ENCODE data around the gene CBX1. TPM values are rescaled to one million over a fixed set of nuclear protein-coding genes. Genes with fewer than 3 reads are reported as not detected.

CBX1 gene
- 52.8 and 55.2 TPM in 2 replicates for total RNA-seq

GRCh38 chr17:48101012-48101720 is at the start of gene CBX1:
Gene CBX1, minus strand, starts transcription at chr17:48101478. Its CDS starts 24,474 bp downstream, at chr17:48077004.
- intact Hi-C loops (cut with micrococcal nuclease), result loop anchor here (1.0 to 10.0 kb wide), 12 partner anchors 9 to 1094 kb away; partner anchors contain the start of genes ATP5MC1, CALCOCO2, CDK5RAP3 and HOXB7

GRCh38 chr17:48150597-48151001 is 49.3 kb upstream of the CBX1 start:
- intact Hi-C loops (cut with micrococcal nuclease), result no loop called here

- intact Hi-C loops (cut with micrococcal nuclease), result no loop called here
Measured at GRCh38 chr17:48149787-48150463, 48.6 kb upstream of the CBX1 start.

DNA sequence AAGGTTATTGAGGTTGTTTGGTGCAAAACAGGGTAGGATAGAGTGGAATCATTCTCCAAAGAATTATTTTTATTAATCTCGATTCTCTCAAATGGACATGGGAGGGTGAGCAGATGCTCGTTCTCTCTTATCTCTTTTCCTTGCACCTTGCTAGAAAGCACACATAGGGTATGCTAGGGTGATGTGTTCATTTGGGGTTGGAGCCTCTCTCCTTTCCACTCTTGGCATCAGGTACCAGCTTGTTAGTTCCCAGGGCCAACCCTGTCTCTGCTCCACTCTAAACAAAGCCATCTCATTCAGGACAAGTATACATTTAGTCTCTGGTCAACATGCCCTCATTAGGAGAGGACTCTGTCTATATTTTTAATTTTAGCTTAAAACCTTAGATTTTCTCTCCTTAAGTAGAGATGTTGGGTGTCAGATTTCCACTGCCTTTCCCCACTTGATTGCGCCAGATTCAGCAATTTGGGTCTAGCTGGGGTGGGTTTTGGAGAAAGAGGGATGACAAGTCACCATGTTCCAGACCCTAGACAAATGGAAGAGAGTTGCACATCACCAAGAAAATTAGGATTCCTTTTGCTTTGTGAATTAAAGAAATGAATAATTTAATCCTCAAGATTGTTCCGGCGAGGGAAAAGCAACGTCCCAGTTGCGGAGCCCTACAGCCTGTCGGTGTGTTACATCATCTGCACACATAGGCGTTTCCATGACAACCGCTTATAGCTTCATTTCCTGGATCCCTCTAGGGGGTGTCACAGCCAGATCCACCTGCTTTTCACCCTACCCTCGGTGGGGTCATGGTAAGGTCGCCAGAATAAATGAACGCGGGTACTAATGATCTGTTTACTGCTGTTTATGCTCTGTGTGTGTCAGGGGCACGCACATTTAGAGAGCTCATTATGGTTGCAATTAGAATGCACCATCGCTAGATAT is 47.8 kb upstream of the CBX1 start:
- intact Hi-C loops (cut with micrococcal nuclease), result no loop called here

DNA sequence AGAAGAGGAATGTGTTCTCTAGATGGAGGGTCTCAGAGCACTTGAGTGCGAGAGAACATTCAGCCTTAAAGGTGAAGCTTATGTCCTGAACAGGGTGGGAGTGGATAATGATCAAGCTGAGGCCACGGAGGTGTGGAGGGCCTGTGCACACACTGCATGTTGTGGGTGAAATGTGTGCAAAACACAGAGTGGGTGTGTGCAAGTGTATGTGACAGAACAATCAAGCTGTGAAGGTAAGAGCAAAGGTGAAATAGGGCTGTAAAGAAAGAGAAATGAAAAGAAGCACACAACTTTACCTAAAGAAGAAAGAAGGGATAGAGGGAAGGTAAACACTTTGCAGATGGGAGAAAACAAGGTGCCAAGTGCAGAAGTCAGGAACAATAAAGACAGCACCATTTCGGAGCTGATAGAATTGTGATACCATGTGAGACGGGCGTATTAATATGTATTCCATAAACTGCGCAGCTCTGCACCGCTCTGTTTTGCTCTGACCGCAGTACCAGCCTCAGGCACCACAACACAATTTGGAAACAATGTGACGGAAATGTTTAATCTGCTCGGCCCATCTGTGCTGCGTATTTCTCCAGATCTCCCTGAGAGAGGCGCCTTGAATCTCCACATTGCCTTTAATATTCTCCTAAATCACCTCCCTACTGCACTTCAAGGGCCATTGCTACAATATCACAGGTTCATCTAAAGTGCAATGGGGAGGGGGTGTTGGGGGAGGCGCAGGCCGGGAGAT is 46.9 kb upstream of the CBX1 start:
- intact Hi-C loops (cut with micrococcal nuclease), result no loop called here

DNA sequence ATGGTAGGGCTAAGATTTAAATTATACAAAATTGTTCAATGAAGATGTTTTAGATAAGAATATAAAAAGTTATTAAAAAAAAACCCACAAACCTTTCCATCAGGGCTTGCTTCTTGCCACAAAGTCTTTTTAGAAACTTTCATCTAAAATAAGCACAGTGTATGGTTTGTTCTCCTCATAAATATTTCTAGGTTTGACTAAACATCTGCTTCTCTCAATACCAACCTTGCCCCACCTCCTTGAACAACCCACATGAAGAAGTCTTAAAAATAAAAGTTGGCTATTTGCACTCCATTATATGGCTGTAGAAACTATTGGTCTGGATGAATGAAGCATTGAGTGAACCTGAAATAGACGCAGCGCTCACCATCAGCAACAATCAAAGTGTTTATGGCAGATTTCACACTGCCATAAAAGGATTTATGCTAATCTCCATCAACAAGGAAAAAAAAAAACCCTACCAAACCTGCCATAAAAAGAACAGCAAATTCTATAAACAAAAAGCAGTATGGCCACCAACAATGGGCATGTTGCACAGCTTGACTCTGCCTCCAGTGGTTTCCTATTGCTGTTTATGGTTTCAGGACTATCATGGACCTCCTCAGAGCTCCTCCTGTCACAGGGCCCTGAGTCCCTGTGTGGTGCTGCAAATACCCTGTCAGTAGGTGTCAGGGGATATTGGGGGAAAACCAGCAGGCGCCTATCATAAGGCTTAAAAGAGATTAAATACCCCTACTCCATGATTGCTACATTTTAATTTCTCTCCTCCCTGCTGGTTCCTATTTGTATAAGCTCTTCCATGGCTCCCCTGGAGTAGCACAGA is 43.9 kb upstream of the CBX1 start:
- intact Hi-C loops (cut with micrococcal nuclease), result no loop called here

- intact Hi-C loops (cut with micrococcal nuclease), result no loop called here
Measured at GRCh38 chr17:48144231-48144630, 43.0 kb upstream of the CBX1 start.

GRCh38 chr17:48143629-48144028 is 42.4 kb upstream of the CBX1 start:
- intact Hi-C loops (cut with micrococcal nuclease), result no loop called here

DNA sequence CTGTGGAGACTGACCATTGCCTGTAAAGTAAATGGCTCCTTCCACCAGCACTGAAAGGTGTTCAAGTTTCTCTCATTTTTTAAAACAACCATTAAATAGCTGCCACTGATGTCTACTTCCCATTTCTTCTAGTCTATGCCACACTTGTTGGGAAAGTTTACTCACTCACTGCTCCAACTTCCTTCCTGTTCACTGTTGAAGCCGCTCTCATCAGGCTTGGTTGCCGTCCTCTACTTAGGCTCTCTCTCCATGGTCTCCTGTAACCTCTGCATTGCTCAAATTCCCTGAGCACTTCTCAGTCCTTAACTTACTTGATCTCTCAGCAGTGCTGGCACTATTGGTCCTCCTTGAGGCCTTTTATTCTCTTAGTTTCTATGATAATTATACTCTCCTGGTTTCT is 38.7 kb upstream of the CBX1 start:
- intact Hi-C loops (cut with micrococcal nuclease), result loop anchor here (10.0 kb wide), 1 partner anchor 455 kb away; the partner anchor contains the start of genes HOXB3 and HOXB5

DNA sequence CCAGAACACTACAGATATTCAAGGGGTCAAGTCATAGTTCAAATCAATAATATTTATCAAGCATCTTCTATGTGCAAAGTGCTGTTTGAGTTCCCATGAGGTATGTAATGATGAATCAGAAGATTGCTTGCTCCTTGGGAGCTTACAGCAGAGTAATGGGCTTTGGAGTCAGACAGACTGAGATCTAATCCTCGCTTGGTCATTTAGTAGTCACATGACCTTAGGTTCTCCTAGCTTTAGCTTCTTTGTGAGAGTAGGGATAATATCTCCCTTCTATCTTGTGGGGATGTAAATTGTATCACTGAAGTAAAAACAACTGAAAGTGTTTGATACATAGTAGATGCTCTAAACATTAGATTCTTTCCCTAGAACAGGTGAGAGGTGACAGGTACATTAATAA is 36.4 kb upstream of the CBX1 start:
- intact Hi-C loops (cut with micrococcal nuclease), result loop anchor here (10.0 kb wide), 1 partner anchor 457 kb away; the partner anchor contains the start of genes HOXB3 and HOXB5

- intact Hi-C loops (cut with micrococcal nuclease), result loop anchor here (10.0 kb wide), 1 partner anchor 460 kb away; the partner anchor contains the start of genes HOXB3 and HOXB5
Measured at GRCh38 chr17:48134912-48135480, 33.7 kb upstream of the CBX1 start.

GRCh38 chr17:48132385-48132784 is 31.1 kb upstream of the CBX1 start:
- intact Hi-C loops (cut with micrococcal nuclease), result loop anchor here (10.0 kb wide), 1 partner anchor 462 kb away; the partner anchor contains the start of genes HOXB3 and HOXB5

- intact Hi-C loops (cut with micrococcal nuclease), result loop anchor here (1.0 to 10.0 kb wide), 4 partner anchors 18 to 463 kb away; partner anchors contain the start of genes HOXB3 and HOXB5
Measured at GRCh38 chr17:48131216-48131824, 30.0 kb upstream of the CBX1 start.

DNA sequence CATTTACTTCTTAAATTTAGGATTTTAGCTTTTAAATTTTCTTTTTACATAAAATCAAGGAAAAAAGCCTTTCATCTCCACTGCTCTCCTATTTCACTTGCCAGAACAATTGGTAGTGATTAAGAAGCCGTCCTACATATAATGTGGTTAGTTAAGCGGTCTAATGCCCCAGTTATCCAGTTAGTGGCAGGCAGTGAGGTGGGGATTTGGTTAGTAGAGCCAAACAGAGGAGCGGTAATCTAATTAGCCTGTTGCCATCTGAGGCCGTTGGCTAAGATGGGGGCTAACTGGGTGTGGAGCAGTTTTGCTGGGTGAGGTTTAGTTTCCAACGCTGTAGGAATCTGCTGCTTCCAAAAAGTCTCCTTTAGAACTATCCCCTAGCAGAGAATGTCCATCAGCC is 28.7 kb upstream of the CBX1 start:
- intact Hi-C loops (cut with micrococcal nuclease), result loop anchor here (10.0 kb wide), 1 partner anchor 465 kb away; the partner anchor contains the start of genes HOXB3 and HOXB5

DNA sequence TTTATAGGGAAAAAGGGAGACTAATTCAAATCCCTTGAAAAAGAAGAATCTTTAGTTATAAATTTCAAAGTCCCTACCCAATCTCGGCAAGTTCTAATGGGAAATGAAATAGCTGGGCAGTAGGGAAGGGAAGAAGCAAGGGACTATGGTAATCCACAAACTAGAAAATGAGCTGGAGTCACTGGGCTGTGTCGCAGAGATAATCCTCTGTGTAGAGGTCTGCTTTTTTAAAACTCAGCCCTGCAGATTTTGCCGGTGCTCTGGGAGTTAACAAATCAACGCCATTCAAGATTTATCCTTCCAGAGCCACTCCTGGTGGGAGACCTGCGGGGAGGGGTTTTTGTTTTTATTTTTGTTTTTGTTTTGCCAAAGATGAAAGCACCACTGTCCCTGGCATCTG is 27.1 kb upstream of the CBX1 start:
- intact Hi-C loops (cut with micrococcal nuclease), result no loop called here

DNA sequence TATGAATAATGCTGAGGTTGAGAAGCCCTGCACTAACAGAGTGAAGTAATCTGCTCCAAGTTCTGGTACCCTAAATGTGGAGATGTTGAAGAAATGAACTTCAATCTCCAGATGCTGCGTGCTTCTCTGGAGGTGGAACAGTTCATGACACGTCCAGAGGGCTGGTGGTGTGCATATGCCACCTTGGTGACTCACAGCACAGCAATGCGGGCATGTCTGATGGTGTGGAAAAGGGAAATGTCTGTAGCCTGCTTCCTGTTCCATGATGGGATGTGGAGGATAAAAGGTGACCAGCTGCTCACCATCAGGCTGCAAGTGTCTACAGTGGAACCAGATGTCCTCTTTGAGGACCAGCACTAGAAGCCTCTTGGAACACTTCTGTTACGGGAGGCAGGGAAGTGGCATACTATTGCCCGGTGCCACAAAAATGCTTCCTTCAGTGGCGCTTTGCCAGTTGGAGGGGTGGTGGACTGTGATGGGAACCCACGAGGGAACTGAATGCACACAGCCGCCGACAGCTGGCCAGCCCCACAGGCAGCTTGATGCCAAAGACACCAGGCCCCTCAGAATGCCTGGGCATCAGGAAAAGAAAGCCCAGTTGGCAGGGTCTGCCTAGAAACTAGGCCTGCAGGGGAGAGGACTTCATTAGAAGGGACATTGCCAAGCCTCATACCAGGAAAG is 26.2 kb upstream of the CBX1 start:
- intact Hi-C loops (cut with micrococcal nuclease), result no loop called here

- intact Hi-C loops (cut with micrococcal nuclease), result no loop called here
Measured at GRCh38 chr17:48126532-48126850, 25.2 kb upstream of the CBX1 start.

GRCh38 chr17:48125829-48126531 is 24.7 kb upstream of the CBX1 start:
- intact Hi-C loops (cut with micrococcal nuclease), result no loop called here

All from T-helper 1 cell treated with Interleukin-12 subunit alpha and Interleukin-12 subunit beta and Interleukin-4 antibody, amounts not matched to agents 30 ng/mL and 1 ng/mL, for 36 hours (primary cell).